ENCODE data around the gene HDAC4. TPM values are rescaled to one million over a fixed set of nuclear protein-coding genes. Genes with fewer than 3 reads are reported as not detected.
A peak's percentile ranks its signal among the peaks of the same experiment; 100 is the strongest.

HDAC4 gene
- total and polyA plus RNA-seq, 2 of the 8 experiments (the other 6 are each of a cell fraction or from before 2014, with no cell fraction given) = 15.4 to 31.5 TPM

DNA sequence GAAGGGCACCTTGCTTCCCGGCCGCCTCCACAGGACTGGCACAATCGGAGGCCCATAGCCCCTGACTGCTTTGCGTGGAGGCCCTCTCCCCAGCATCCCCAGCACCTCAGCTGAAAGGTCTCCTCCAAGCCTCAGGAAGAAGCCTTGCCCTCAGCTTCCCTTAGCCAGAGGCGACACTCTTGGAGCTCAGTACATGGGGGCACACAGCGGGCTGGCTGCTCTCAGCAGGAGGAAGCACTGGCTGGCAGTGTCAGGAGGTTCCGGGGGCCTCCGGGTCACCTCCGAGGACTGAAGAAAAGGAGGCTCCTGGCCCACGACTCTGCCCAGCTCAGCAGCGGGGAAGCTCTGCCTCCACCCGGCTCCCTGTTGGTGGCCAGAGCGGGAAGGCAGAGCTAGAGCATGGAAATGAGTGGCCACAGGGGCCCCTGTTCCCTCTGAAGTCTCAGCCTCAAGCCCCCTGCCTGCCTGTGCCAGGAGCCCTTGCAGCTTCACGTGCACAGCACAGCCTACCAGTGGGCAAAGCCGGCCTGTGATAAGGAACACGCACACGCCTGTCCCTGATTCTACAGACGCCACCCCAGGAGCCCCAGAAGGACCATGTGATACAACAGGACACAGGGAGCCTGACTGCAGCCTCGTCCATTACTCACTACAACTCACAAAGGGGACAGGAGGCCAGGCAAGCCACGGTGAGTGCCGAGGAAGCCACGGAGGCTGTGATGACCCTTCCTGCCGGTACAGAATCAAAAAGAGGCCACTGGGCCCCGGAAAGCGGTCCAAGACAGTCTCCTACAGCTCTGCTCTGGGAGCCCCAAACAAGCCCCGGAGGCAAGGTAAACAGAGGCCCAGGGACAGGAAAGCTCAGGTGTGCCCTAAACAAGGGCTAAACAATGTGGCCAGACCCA is 15.5 kb downstream of the HDAC4 start:
- Histone ChIP-seq H3K23ac (ENCODE audit: insufficient read length) (no peak overlapping the region), H4K20me1 (replicated peaks in 1 of 2; ENCODE audit: control insufficient read depth in 1 of 2, insufficient read depth in 2 of 2, low read length in 2 of 2) (peaks cover 21 to 31% of the 10 kb centered on the region in 2 experiments), H2BK15ac (ENCODE audit: low read length) (no peak overlapping the region), H3K18ac (ENCODE audit: extremely low read depth, low read length) (no peak overlapping the region), H3K9me3 (ENCODE audit: insufficient read depth in 2 of 2, low read depth in 1 of 2, low read length in 1 of 2) (no peaks in the 10 kb centered on the region), H2AFZ (ENCODE audit: low read length) (no peak overlapping the region), H3K14ac (ENCODE audit: insufficient read length) (no peak overlapping the region), H4K91ac (replicated peaks; ENCODE audit: insufficient read length, low read length) (no peak overlapping the region), H2AK5ac (ENCODE audit: low read depth, low read length) (no peak overlapping the region), H3K36me3 (ENCODE audit: control insufficient read depth in 2 of 4, insufficient read depth in 4 of 4, low read length in 3 of 4) (no peaks in the 10 kb centered on the region; a peak in 2 of 8 replicates), H3K23me2 (ENCODE audit: low read depth, low read length) (no peaks in the 10 kb centered on the region), H4K5ac (ENCODE audit: insufficient read length, low read depth, low read length) (no peak overlapping the region), H2BK12ac (ENCODE audit: low read depth, low read length) (no peak overlapping the region), H3K27me3 (replicated peaks in 1 of 4; ENCODE audit: control insufficient read depth in 3 of 4, extremely low read depth in 1 of 4, insufficient read depth in 3 of 4, low read length in 3 of 4) (no peaks in the 10 kb centered on the region), H2BK20ac (ENCODE audit: low read length) (no peak overlapping the region), H3K79me1 (ENCODE audit: low read depth, low read length) (peaks cover 27% of the 10 kb centered on the region), H3K56ac (replicated peaks; ENCODE audit: insufficient read length, low read depth, low read length) (no peak overlapping the region), H3K4me1 (replicated peaks in 1 of 4; ENCODE audit: control insufficient read depth in 3 of 4, insufficient read depth in 4 of 4, low read length in 3 of 4) (peaks cover 11 to 35% (median 20%) of the 10 kb centered on the region in 4 experiments), H4K8ac (ENCODE audit: extremely low read depth, insufficient read depth, low read length) (peak overlapping the region; percentile 38; the same call in 1 of the 2 replicates), H2BK5ac (ENCODE audit: low read depth, low read length) (no peak overlapping the region; the same call in 1 of the 2 replicates), H2BK120ac (replicated peaks; ENCODE audit: low read depth, low read length) (no peak overlapping the region), H3K27ac (ENCODE audit: low read depth, low read length) (no peak overlapping the region; the same call in 1 of the 2 replicates), H3K4ac (replicated peaks; ENCODE audit: insufficient read length, low read depth, low read length) (no peak overlapping the region), H3K79me2 (ENCODE audit: control insufficient read depth in 1 of 2, insufficient read depth in 2 of 2, low read length in 2 of 2) (peaks cover 0 to 84% of the 10 kb centered on the region in 2 experiments; a peak in 3 of 4 replicates), H3K4me2 (ENCODE audit: insufficient read depth in 1 of 2, low read depth in 2 of 2, low read length in 2 of 2) (no peak overlapping the region), H3K9ac (replicated peaks in 1 of 4; ENCODE audit: extremely low read depth in 1 of 4, low read depth in 3 of 4, low read length in 3 of 4) (no peak overlapping the region), H3K4me3 (ENCODE audit: extremely low read depth in 1 of 4, insufficient read depth in 2 of 4, low read depth in 3 of 4, low read length in 4 of 4) (no peak overlapping the region)
- ChIA-PET POLR2A (ENCODE audit: partially characterized antibody) (interaction anchor here (1.4 kb wide), 1 partner anchor 16 kb away, joined by 6 read pairs; the partner anchor contains the start of gene HDAC4), CTCF (ENCODE audit: partially characterized antibody) (interaction anchor here (1.0 to 1.3 kb wide), 3 partner anchors 13 to 177 kb away, joined by 3 read pairs; no protein-coding TSS in a partner anchor)
- TF ChIP-seq GTF2F1 (IDR thresholded peaks at IDR 0.05; ENCODE audit: borderline replicate concordance, low read depth, low read length) (no peak), RFX5 (IDR thresholded peaks at IDR 0.05; ENCODE audit: borderline replicate concordance, low read depth, low read length) (no peak), NANOG (IDR thresholded peaks at IDR 0.05; ENCODE audit: insufficient read depth, low read depth, low read length, poor library complexity, severe bottlenecking) (no peak), RBBP5 (IDR thresholded peaks at IDR 0.05; ENCODE audit: borderline replicate concordance, low read depth, low read length) (no peak), YY1 (IDR thresholded peaks at IDR 0.05; ENCODE audit: low read depth, low read length) (no peak), ZNF274 (IDR thresholded peaks at IDR 0.05; ENCODE audit: borderline replicate concordance, extremely low read depth, low read length) (no peak), JUND (IDR thresholded peaks at IDR 0.05; ENCODE audit: low read length) (no peak), CBX8 (IDR thresholded peaks at IDR 0.05; ENCODE audit: borderline replicate concordance, low read depth, low read length) (no peak), PHF8 (conservative IDR thresholded peaks at IDR 0.05; ENCODE audit: low read depth, low read length) (no peak), POLR2AphosphoS5 (IDR thresholded peaks at IDR 0.05; ENCODE audit: low read depth, low read length) (no peak), SP1 (IDR thresholded peaks at IDR 0.05; ENCODE audit: low read depth, low read length) (no peak)
- 93% methylated on average over 26 of the region's 26 CpGs; no CpG with 5 or more reads in 1 of the 2 experiments for WGBS, 2 experiments (ENCODE audit: extremely low coverage in 1 of 2, insufficient coverage in 1 of 2, insufficient read length in 1 of 2, insufficient replicate concordance in 2 of 2, low coverage in 1 of 2, low lambda C conversion rate in 2 of 2, missing lambda C conversion rate in 1 of 2)
- no peak for DNase-seq (ENCODE audit: low read depth in 1 of 2, low spot score in 2 of 2)
- FAIRE-seq = no peak

All from H1 (cell line).